Activated naive CD4-positive, alpha-beta T cell treated with anti-CD3 and anti-CD28 coated beads for 36 hours (primary cell): ENCODE data around the gene FLOT1. TPM values are rescaled to one million over a fixed set of nuclear protein-coding genes. Genes with fewer than 3 reads are reported as not detected.

ENCODE experiments used
- CTCF ChIA-PET: fragments of 350-600 bp; sonication (Branson Sonifier 250); formaldehyde crosslinking; loops from one replicate; lab custom pipeline; 2021; ENCODE audit warnings: antibody characterized with exemption; lab: Charles Lee
- DNase-seq: peaks from one replicate; pipeline ENCODE4 v3.0.0-alpha.2; 2020
- H3K27ac Mint-ChIP-seq: one replicate; pipeline ENCODE4 v1.8.0; 2021; ENCODE audit warnings: mild to moderate bottlenecking, mixed read lengths
- H3K27me3 Mint-ChIP-seq: one replicate; pipeline ENCODE4 v1.8.0; 2021; ENCODE audit warnings: low read depth, mixed read lengths
- H3K36me3 Mint-ChIP-seq: one replicate; pipeline ENCODE4 v1.8.0; 2021; ENCODE audit warnings: low read depth, mixed read lengths
- H3K4me1 Mint-ChIP-seq: one replicate; pipeline ENCODE4 v1.8.0; 2021; ENCODE audit warnings: low read depth, mixed read lengths
- H3K4me3 Mint-ChIP-seq: one replicate; pipeline ENCODE4 v1.8.0; 2021; ENCODE audit warnings: mild to moderate bottlenecking, moderate library complexity, mixed read lengths
- H3K9me3 Mint-ChIP-seq: one replicate; pipeline ENCODE4 v1.8.0; 2021; ENCODE audit warnings: mixed read lengths
- intact Hi-C: fragments of 100-400 bp; cut with micrococcal nuclease; formaldehyde crosslinking; loops from one replicate; pipeline ENCODE4 v1.15.1; 2023
- total RNA-seq, 2 experiments: library from RNA; stranded (reverse); gene quantifications; one replicate each; pipeline ENCODE4 v1.2.3, GENCODE V29; 2021

The FLOT1 gene
- total RNA-seq, 2 experiments from 2014 or later = 162 to 173 TPM

DNA sequence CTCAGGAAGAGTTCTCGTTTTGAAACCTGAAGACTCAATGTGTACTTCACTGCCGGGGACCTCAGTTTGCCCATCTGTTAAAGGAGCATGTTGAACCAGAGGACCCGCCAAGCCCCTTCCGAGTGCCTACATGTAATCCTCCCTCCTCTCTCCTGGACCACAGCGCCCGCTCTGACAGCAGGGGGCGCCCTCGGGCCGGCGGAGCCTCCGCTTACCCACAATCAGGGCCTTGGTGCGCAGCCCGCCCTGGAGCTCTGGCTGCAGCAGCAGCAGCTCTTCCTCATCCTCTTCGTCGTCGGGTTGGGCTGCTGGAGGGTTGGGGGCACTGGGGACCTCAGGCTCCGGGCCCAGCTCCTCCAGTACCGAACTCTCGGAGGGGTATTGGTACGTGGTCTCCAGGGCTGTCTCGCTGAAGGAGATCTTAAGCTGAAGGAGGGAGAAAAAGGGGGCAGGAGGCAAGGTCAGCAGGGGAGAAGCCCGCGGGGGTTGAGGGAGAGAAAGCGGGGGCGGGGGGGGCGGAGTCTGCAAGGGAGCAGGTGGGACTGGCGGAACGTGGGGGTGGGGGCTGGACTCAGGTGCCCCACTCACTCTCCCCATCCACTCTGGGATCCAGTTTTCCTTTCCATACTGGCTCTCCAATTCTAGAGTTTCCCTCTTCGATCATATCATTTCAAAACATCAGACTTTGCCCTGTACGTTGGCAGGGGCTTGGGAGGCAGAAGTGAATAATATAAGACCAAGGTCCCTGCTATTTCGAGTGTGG lies 63.3 kb downstream of the FLOT1 start:
- Mint-ChIP-seq H3K4me3 (peak overlapping the region; percentile 96), H3K27ac (peak overlapping the region; percentile 100), H3K27me3 (no peaks in the 10 kb centered on the region), H3K36me3 (peaks cover 73% of the 10 kb centered on the region), H3K9me3 (no peaks in the 10 kb centered on the region), H3K4me1 (peaks cover 21% of the 10 kb centered on the region)
- DNase-seq = peak; percentile 95
- intact Hi-C loops = loop anchor here (1.0 kb wide), 3 partner anchors 52 to 235 kb away; partner anchors contain the start of gene VARS2
- CTCF ChIA-PET = interaction anchor here (0.6 to 13.4 kb wide), 25 partner anchors 9 to 412 kb away, joined by 3 to 346 read pairs (median 5); partner anchors contain the start of genes ATAT1, MDC1, MRPS18B and PPP1R10

Other genes starting within 250 kb of the FLOT1 start
- 10 to 100 TPM; 78.2 to 82.1 TPM for gene GNL1, start 186.2 kb downstream of the FLOT1 start, total RNA-seq
- 10 to 100 TPM; 21.7 to 22.0 TPM for gene PRR3, start 185.4 kb downstream of the FLOT1 start, total RNA-seq
- gene ABCF1, start 171.2 kb downstream of the FLOT1 start, total RNA-seq = 10 to 100 TPM; 79.5 to 82.7 TPM
- gene PPP1R10, start 125.4 kb downstream of the FLOT1 start, total RNA-seq = 10 to 100 TPM; 47.1 to 49.1 TPM
- gene MRPS18B, start 124.8 kb downstream of the FLOT1 start, total RNA-seq = 100 to 1,000 TPM; 118 to 120 TPM
- 1 to 10 TPM; 6.9 to 7.5 TPM for gene ATAT1, start 115.8 kb downstream of the FLOT1 start, total RNA-seq
- gene C6orf136, start 95.6 kb downstream of the FLOT1 start, total RNA-seq = 10 to 100 TPM; 33.6 TPM
- gene DHX16, start 69.7 kb downstream of the FLOT1 start, total RNA-seq = 10 to 100 TPM; 25.7 to 27.7 TPM
- gene PPP1R18, start 56.0 kb downstream of the FLOT1 start, total RNA-seq = 100 to 1,000 TPM; 112 to 115 TPM
- gene NRM, start 51.7 kb downstream of the FLOT1 start, total RNA-seq = 10 to 100 TPM; 31.0 to 32.0 TPM
- gene MDC1, start 25.4 kb downstream of the FLOT1 start, total RNA-seq = 10 to 100 TPM; 84.1 to 84.8 TPM
- gene TUBB, start 22.3 kb downstream of the FLOT1 start, total RNA-seq = 1,000 to 10,000 TPM; 1,781 to 1,838 TPM
- 10 to 100 TPM; 32.2 to 34.0 TPM for gene IER3, start 1.9 kb upstream of the FLOT1 start, total RNA-seq
- gene DDR1, start 141.8 kb upstream of the FLOT1 start, total RNA-seq = 10 to 100 TPM in 1 of 2 experiments, 1 to 10 TPM in 1; 9.5 to 10.1 TPM
- gene GTF2H4, start 165.5 kb upstream of the FLOT1 start, total RNA-seq = 10 to 100 TPM; 33.3 to 42.4 TPM
- 10 to 100 TPM; 78.1 to 82.8 TPM for gene VARS2, start 171.6 kb upstream of the FLOT1 start, total RNA-seq
- gene SFTA2, start 189.5 kb upstream of the FLOT1 start, total RNA-seq = not detected
- not detected for gene MUCL3, start 198.3 kb upstream of the FLOT1 start, total RNA-seq
- gene MUC21, start 241.0 kb upstream of the FLOT1 start, total RNA-seq = not detected